Stimulated activated CD4-positive, alpha-beta T cell treated with anti-CD3 and anti-CD28 coated beads, Interleukin-4, amount 100 ng/mL, for 4 hours (primary cell): Measurements from ENCODE around the gene FNIP1.
"Not testable (repeated sequence)": the region's sequence is repeated elsewhere in the genome, so short reads cannot be mapped to it uniquely, and the experiment has no call there.

Experiments used
- DNase-seq, 2 experiments: peaks; one replicate each; pipeline ENCODE4 v3.0.0-alpha.2; 2020

The FNIP1 gene

DNA sequence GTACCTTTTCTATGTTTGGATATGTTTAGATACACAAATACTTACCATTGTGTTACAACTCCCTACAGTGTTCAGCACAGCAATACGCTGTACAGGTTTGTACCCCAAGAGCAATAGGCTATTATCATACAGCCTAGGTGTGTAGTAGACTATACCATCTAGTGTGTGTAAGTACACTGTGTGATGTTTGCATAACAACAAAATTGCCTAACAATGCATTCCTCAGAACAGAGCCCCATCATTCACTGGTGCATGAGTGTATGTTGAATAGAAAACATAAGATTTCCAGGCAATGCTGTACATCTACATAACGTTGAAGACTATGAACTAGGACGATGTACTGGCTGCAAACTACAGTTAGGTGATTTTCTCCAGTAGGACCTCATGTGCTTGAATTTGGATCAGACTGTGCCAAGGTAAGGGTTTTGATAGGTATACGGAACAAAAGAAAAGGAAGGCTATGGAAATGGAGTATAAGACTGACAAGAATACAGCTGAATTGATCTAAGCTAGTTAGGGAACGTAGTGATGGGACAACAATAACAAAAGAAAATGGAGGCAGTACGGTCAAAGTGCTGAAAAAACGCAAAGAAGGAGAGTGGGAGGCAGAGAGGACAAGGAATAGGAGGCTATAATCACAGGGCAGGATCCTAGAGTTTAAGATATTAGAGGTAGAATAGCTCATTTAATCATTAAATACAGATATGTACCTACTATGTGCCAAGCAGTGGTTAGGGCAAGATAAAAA is 46.9 kb downstream of the FNIP1 start:
- no peak for DNase-seq

DNA sequence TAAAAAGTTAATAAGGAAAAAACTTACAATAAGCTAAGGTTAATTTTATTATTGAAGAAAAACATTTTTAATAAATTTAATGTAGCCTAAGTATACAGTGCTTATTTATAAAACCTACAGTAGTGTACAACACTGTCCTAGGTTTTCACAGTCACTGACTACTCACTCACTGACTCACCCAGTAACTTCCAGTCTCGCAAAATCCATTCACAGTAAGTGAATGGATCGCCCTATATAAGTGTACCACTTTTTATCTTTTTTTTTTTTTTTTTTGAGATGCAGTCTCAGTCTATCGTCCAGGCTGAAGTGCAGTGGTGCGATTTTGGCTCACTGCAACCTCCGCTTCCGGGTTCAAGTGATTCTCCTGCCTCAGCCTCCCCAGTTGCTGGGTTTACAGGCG is 47.7 kb downstream of the FNIP1 start:
- DNase-seq = no peak

DNA sequence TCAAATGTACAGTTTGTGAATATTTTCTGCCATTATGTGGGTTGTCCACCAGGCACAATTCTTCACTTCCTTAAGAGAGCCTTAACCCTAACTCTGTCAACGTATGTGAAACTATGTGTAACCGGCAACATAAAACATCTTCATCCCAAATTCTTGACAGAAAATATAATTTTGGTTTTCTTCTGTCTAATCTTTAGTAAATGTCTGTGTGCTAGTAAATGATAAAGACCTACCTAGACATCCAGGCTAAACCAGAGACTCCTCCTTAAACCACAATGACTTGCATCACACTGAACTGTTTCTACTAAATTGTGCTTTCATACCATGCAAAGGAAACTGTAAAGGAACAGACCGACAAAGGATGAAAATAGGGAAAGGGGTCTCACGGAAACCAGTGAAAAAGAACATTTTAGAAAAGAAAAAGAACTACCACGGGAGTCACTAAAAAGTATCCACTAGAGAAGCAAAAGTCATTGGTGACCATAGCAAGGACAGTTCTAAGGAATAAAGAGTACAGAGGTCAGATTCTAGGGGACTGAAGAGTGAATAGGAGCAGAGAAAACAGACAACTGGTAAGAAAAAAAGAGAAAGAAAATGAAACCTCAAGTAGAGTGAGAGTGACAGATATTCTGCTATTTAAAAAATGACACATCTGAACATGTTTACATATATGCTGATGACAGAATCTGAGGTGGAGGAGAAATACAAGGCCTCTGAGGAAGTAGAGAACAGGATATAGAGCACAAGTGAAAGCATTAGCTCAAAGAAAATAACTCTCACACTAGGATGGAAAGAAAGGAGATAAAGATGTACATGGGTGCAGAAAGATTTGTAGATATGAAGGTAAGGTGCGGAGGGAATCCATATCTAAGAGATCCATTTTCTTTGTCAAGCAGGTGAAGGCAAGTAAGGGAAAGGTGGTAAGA is 49.4 kb downstream of the FNIP1 start:
- DNase-seq = no peak

- DNase-seq = no peak
These were observed 50.4 kb downstream of the FNIP1 start for GRCh38 chr5:131746423-131746822.

- no peak for DNase-seq
These were observed 51.1 kb downstream of the FNIP1 start for GRCh38 chr5:131745703-131746102.

DNA sequence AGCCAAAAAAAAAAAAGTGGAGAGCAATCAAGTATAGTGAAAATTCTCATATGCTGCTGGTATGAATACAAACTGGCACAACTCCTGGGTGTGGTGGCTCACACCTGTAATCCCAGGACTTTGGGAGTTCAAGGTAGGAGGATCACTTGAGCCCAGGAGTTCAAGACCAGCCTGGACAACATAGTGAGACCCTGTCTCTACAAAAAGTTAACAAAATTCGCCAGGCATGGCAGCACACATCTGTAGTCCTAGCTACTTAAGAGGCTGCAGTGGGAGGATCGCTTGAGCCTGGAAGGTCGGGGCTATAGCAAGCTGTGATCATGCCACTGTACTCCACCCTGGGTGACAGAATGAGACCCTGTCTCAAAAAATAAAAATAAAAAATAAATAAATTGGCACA is 51.7 kb downstream of the FNIP1 start:
- no peak for DNase-seq

- DNase-seq = no peak
These were observed 56.3 kb downstream of the FNIP1 start for GRCh38 chr5:131740477-131740876.

DNA sequence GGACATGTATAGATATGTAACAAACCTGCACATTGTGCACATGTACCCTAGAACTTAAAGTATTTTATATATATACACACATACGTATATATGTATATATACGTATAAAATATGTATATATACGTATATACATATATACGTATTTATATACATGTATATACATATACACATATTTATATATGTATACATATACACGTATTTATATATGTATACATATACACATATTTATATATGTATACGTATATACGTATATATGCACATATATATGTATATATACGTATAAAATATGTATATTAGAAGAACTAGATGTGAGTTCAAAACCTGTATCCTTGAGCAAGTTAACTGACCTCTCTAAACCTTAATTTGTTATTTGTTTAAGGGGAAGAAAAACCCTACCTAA is 61.4 kb downstream of the FNIP1 start:
- DNase-seq = no peak

DNA sequence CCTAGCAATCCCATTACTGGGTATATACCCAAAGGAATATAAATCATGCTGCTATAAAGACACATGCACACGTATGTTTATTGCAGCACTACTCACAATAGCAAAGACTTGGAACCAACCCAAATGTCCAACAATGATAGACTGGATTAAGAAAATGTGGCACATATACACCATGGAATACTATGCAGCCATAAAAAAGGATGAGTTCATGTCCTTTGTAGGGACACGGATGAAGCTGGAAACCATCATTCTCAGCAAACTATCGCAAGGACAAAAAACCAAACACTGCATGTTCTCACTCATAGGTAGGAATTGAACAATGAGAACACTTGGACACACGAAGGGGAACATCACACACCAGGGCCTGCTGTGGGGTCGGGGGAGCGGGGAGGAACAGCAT is 61.9 kb downstream of the FNIP1 start:
- DNase-seq = not testable (repeated sequence)

DNA sequence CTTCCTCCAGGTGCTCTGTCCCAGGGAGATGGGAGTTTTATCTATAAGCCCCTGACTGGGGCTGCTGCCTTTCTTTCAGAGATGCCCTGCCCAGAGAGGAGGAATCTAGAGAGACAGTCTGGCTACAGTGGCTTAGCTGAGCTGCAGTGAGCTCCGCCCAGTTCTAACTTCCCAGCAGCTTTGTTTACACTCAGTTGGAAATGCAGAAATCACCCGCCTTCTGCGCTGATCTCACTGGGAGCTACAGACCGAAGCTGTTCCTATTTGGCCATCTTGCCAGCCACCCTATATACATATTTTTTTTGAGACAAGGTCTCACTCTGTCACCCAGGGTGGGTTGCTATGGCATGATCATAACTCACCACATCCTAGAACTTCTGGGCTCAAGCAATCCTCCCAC is 67.5 kb downstream of the FNIP1 start:
- not testable (repeated sequence) for DNase-seq

DNA sequence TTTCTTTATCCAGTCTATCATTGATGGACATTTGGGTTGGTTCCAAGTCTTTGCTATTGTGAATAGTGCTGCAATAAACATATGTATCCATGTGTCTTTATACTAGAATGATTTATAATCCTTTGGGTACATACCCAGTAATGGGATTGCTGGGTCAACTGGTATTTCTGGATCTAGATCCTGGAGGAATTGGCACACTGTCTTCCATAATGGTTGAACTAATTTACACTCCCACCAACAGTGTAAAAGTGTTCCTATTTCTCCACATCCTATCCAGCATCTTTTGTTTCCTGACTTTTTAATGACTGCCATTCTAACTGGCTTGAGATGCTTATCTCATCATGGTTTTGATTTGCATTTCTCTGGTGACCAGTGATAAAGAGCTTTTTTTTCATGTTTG is 72.7 kb downstream of the FNIP1 start:
- DNase-seq = not testable (repeated sequence)

DNA sequence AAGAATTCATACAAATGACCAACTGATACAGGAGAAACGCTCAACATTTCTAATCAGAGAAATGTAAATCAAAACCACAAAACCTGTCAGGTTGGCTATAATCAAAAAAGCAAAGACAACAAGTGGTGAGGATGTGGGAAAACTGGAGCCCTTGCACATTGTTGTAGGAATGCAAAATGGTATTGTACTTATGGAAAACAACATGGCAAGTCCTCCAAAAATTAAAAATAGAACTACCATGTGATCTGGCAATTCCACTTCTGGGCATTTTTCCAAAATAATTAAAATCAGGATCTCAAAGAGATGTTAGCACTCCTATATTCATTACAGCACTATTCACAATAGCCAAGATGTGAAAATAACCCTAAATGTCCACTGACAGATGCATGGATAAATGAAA is 76.1 kb downstream of the FNIP1 start:
- no peak for DNase-seq

- DNase-seq = no peak
These were observed 77.3 kb downstream of the FNIP1 start for GRCh38 chr5:131719564-131719963.

DNA sequence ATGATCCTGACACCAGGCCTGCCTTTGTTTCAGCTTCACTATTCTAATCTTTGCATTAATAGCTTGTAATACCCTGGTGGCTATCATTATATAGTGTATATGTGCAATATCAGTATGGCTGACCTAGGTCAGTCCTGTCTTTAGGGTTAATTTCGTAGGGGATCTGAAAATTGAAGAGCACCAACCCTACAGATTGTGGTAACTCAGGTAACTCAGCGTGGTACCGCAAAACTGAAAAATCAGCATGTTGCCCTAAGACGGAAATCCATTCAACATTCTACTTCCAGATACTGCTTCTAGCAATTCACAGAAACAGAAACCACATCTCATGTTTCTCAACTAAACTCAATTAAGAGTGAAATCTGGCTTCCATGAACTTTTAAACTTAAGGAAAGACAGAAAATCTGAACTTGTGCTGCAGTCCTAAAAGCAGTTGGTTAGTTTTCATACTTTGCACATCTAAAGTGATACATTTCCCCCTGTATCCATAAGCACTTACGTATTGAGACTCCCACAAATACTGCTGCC is 78.3 kb downstream of the FNIP1 start:
- no peak for DNase-seq

- not testable (repeated sequence) for DNase-seq
These were observed 79.7 kb downstream of the FNIP1 start for GRCh38 chr5:131717164-131717563.

GRCh38 chr5:131716650-131717049 is 80.2 kb downstream of the FNIP1 start:
- no peak for DNase-seq

- DNase-seq = no peak
These were observed 86.4 kb downstream of the FNIP1 start for GRCh38 chr5:131710391-131710790.

DNA sequence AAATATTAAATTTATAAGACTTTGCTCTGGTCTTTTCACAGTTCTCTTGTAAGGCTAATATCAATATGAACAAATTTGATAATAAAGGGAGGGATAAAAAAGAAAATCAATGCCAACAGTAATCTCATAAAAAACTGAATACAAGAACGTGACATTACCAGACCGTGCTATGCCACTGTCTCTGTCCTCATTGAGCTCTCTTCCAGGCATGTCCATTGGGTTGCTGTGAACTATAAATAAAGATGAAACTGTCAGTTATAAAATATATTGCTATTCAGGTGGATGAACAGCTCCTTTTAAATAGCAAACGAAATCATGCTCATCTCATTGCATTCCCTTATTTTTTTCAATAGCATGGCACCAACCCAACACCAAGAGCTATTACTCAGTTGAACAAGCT is 87.8 kb downstream of the FNIP1 start:
- no peak for DNase-seq

- DNase-seq = no peak
These were observed 90.5 kb downstream of the FNIP1 start for GRCh38 chr5:131706281-131706680.

GRCh38 chr5:131694926-131695325 is 101.9 kb downstream of the FNIP1 start:
- DNase-seq = no peak

DNA sequence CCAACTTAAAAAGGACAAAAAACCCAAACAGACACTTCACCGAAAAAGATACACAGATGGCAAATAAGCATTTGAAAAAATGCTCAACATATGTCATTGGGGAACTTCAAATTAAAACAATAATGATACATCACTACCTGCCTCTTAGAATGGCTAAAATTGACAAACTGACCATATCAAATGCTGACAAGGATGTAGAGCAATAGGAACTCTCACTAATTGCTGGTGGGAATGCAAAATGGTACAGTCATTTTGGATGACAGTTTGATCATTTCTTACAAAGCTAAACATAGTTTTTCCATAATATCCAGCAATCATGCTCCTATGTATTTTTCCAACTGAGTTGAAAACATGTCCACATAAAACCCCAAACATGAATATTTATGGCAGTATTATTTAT is 102.9 kb downstream of the FNIP1 start:
- no peak for DNase-seq

DNA sequence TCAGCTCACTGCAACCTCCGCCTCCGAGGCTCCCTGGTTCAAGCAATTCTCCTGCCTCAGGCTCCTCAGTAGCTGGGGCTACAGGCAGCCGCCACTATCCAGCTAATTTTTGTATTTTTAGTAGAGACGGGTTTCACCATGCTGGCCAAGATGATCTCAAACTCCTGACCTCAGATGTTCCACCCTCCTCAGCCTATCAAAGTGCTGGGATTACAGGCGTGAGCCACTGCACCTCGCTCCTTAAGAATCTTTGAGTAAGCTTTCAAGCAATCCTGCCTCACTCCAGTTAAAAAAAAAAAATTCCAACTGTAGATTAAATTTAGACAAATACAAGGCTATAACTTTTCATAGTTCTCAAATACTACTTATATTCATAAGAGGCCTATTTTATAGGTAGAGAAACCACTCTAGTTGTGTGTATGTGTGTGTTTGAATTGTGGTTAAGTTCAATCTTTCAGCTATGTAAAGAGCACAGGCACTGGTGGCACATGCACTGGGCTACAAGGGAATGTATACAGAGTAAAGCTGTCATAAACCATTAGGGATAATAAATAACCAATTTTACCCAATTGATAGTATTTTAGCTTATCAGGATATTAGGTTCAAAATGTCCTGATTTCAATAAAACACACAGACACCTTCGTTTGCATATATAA is 111.2 kb downstream of the FNIP1 start:
- no peak for DNase-seq

- no peak for DNase-seq
These were observed 112.2 kb downstream of the FNIP1 start for GRCh38 chr5:131684595-131684994.
